ENCODE results near the gene TASOR.
A peak's percentile ranks its signal among the peaks of the same experiment; 100 is the strongest.
"Not testable (repeated sequence)": the region's sequence is repeated elsewhere in the genome, so short reads cannot be mapped to it uniquely, and the experiment has no call there.

The TASOR gene

GRCh38 chr3:56706629-56707028 lies 23.6 kb upstream of the TASOR start:
- TF ChIP-seq, protein P1, sequence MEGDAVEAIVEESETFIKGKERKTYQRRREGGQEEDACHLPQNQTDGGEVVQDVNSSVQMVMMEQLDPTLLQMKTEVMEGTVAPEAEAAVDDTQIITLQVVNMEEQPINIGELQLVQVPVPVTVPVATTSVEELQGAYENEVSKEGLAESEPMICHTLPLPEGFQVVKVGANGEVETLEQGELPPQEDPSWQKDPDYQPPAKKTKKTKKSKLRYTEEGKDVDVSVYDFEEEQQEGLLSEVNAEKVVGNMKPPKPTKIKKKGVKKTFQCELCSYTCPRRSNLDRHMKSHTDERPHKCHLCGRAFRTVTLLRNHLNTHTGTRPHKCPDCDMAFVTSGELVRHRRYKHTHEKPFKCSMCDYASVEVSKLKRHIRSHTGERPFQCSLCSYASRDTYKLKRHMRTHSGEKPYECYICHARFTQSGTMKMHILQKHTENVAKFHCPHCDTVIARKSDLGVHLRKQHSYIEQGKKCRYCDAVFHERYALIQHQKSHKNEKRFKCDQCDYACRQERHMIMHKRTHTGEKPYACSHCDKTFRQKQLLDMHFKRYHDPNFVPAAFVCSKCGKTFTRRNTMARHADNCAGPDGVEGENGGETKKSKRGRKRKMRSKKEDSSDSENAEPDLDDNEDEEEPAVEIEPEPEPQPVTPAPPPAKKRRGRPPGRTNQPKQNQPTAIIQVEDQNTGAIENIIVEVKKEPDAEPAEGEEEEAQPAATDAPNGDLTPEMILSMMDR (IDR thresholded peaks at IDR 0.05; ENCODE audit: extremely low read depth, missing control alignments) = no peak
- no peak for DNase-seq (ENCODE audit: low spot score)

DNA sequence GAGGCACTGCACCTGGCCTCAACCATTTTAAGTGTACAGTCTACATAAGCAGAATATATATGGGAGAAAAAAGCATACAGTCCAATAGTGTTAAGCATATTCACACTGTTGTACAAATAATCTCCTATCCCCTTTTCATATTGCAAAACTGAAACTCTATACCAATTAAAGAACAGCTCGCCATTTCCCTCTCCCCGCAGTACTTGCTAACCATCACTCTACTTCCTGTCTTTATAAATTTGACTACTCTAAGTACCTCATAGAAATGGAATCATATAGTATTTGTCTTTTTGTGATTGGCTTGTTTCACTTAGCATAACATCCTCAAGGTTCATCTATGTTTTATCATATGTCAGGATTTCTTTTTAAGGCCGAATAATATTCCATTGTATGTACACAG lies 21.6 kb upstream of the TASOR start:
- TF ChIP-seq, protein P1 (IDR thresholded peaks at IDR 0.05; ENCODE audit: extremely low read depth, missing control alignments) = no peak
- no peak for DNase-seq (ENCODE audit: low spot score)

GRCh38 chr3:56702490-56703315 lies 19.6 kb upstream of the TASOR start:
- TF ChIP-seq, protein P1 (IDR thresholded peaks at IDR 0.05; ENCODE audit: extremely low read depth, missing control alignments) = peak; percentile 40
- DNase-seq (ENCODE audit: low spot score) = peak; percentile 54

DNA sequence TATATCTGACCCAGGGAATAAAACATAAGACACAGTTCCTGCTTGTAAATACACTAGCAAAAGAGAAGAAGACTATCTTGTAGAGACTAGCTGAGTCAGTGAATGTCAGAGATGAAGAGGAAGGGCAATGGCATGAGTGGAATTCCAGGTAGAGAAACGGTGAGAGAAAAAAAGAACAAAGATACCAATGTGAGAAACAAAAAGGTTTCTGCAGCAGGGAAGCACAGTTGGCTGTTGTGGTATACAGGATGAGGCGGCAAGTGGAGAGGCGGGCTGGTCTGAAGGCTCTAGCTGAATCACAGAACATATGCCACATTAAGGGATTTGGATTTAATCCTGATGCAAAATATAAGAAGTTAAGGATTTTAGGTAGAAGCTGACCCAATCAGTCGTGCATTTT lies 17.1 kb upstream of the TASOR start:
- TF ChIP-seq, protein P1 (IDR thresholded peaks at IDR 0.05; ENCODE audit: extremely low read depth, missing control alignments) = no peak
- DNase-seq (ENCODE audit: low spot score) = no peak

GRCh38 chr3:56694867-56695683 lies 12.0 kb upstream of the TASOR start:
- TF ChIP-seq, protein P1 (IDR thresholded peaks at IDR 0.05; ENCODE audit: extremely low read depth, missing control alignments) = no peak
- no peak for DNase-seq (ENCODE audit: low spot score)

DNA sequence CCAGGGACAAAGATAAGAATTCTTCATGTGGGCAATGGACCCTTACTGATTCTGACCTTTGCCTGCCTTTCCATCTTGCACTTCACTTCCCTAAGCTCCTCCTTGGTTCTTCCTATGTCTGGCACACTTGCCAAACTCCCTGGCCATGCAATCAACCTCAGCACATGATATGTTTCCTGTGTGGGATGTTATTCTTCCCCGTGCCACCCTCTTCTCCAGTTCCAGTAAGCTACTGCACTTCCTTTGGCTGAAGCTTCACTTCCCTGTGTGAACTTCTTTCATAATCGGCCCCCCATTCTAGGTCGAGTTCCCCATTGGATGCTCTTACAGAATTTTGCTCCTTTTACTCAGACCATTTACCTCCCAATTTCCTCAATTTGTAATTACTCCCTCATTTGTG lies 10.7 kb upstream of the TASOR start:
- DNase-seq (ENCODE audit: low spot score) = no peak
- TF ChIP-seq, protein P1 (IDR thresholded peaks at IDR 0.05; ENCODE audit: extremely low read depth, missing control alignments) = no peak

DNA sequence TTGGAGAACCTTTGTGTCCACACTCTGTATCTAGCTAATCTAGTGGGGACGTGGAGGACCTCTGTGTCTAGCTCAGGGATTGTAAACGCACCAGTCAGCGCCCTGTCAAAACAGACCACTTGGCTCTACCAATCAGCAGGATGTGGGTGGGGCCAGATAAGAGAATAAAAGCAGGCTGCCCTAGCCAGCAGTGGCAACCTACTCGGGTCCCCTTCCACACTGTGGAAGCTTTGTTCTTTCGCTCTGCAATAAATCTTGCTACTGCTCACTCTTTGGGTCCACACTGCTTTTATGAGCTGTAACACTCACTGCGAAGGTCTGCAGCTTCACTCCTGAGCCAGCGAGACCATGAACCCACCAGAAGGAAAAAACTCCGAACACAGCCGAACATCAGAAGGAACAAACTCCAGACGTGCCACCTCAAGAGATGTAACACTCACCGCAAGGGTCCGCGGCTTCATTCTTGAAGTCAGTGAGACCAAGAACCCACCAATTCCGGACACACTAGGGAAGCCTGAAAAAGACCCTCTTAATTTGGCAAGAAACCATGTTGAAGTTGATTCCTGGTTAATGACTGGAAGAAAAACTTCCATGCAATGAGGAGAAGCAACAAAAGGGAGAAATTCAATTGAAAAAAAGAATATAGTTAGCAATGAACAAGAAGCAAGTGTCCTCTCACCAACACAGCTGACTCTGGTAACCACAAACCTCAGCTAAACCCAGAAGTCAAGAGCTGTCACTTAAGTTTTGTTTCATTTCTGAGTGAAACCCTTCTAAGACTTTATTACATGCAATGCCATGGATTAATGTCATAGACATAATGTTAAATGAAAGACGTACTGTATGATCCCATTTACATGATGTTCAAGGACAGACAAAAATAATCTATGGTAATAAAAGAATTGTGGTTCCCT lies 9.7 kb upstream of the TASOR start:
- DNase-seq (ENCODE audit: low spot score) = peak; percentile 76

- not testable (repeated sequence) for DNase-seq (ENCODE audit: low spot score)
Measured at GRCh38 chr3:56692001-56692365, 8.9 kb upstream of the TASOR start.

Data from GM20000 (cell line).